HEK293T (cell line): ENCODE results near the gene GALNT18.

Experiments used
- ARNT ChIP-seq: fragments of 450-650 bp; IDR thresholded peaks from 2 replicates; pipeline ENCODE4 v1.6.1; 2017; ENCODE audit warnings: mild to moderate bottlenecking
- BHLHE40 ChIP-seq: fragments of 450-650 bp; IDR thresholded peaks from 2 replicates; pipeline ENCODE4 v1.6.1; 2016; ENCODE audit warnings: mild to moderate bottlenecking, moderate library complexity, borderline replicate concordance
- ELF4 ChIP-seq: fragments of 450-650 bp; IDR thresholded peaks from 2 replicates; pipeline ENCODE4 v1.6.1; 2017; ENCODE audit warnings: antibody characterized with exemption
- FOXA1 ChIP-seq: fragments of 450-650 bp; IDR thresholded peaks from 2 replicates; pipeline ENCODE4 v1.6.1; 2016; ENCODE audit warnings: mild to moderate bottlenecking
- FOXK2 ChIP-seq: fragments of 450-650 bp; IDR thresholded peaks from 2 replicates; pipeline ENCODE4 v1.6.1; 2016; ENCODE audit warnings: mild to moderate bottlenecking
- FOXM1 ChIP-seq: fragments of 450-650 bp; IDR thresholded peaks from 2 replicates; pipeline ENCODE4 v1.6.1; 2017; ENCODE audit warnings: mild to moderate bottlenecking, borderline replicate concordance
- HDGF ChIP-seq: fragments of 450-650 bp; IDR thresholded peaks from 2 replicates; pipeline ENCODE4 v1.6.1; 2017; ENCODE audit warnings: antibody characterized with exemption, borderline replicate concordance
- L3MBTL2 ChIP-seq: fragments of 450-650 bp; conservative IDR thresholded peaks from 2 replicates; pipeline ENCODE4 v1.6.1; 2016; ENCODE audit warnings: mild to moderate bottlenecking
- LEF1 ChIP-seq: fragments of 450-650 bp; IDR thresholded peaks from 2 replicates; pipeline ENCODE4 v1.6.1; 2017; ENCODE audit warnings: mild to moderate bottlenecking, borderline replicate concordance
- NFRKB ChIP-seq: fragments of 450-650 bp; IDR thresholded peaks from 2 replicates; pipeline ENCODE4 v1.6.1; 2016; ENCODE audit warnings: mild to moderate bottlenecking, moderate library complexity
- PKNOX1 ChIP-seq: fragments of 450-650 bp; IDR thresholded peaks from 2 replicates; pipeline ENCODE4 v1.6.1; 2016
- SP1 ChIP-seq: fragments of 450-650 bp; IDR thresholded peaks from 2 replicates; pipeline ENCODE4 v1.6.1; 2017
- SUZ12 ChIP-seq: fragments of 450-650 bp; IDR thresholded peaks from 2 replicates; pipeline ENCODE4 v1.6.1; 2016; ENCODE audit warnings: mild to moderate bottlenecking
- ZNF384 ChIP-seq: fragments of 450-650 bp; IDR thresholded peaks from 2 replicates; pipeline ENCODE4 v1.6.1; 2016

GRCh38 chr11:11505692-11506091 lies 116.1 kb downstream of the GALNT18 start:
- TF ChIP-seq ZNF384 (no peak), FOXA1 (no peak), PKNOX1 (no peak), BHLHE40 (no peak), ARNT (no peak), ELF4 (no peak), LEF1 (no peak), FOXM1 (no peak), SP1 (no peak), SUZ12 (no peak), FOXK2 (no peak), NFRKB (no peak), HDGF (no peak), L3MBTL2 (no peak)
